ENCODE results near the gene STPG2. TPM values are rescaled to one million over a fixed set of nuclear protein-coding genes. Genes with fewer than 3 reads are reported as not detected.

The STPG2 gene
- total RNA-seq, 1 experiment from 2014 or later, result not detected

- Histone ChIP-seq H3K9me3 (ENCODE audit: control insufficient read depth, insufficient read depth, low read depth, low read length) (no peaks in the 10 kb centered on the region), H3K4me1 (ENCODE audit: control insufficient read depth, insufficient read depth, low read length) (no peaks in the 10 kb centered on the region), H3K4me3 (ENCODE audit: low read depth in 2 of 2, low read length in 2 of 2) (no peak overlapping the region), H3K36me3 (ENCODE audit: control insufficient read depth, insufficient read depth, low read length) (no peaks in the 10 kb centered on the region), H3K27me3 (ENCODE audit: control insufficient read depth, insufficient read depth, low read length) (no peaks in the 10 kb centered on the region), H3K27ac (ENCODE audit: low read length) (no peak overlapping the region)
- in situ Hi-C loops (cut with HindIII; ENCODE audit: low pct_unique_long_range_greater_than_20kb, low sequenced_read_pairs) (no loop called here), intact Hi-C loops (cut with micrococcal nuclease; ENCODE audit: unreplicated experiment) (no loop called here)
- TF ChIP-seq TCF7L2 (IDR thresholded peaks at IDR 0.05; ENCODE audit: low read depth, low read length) (no peak), POLR2AphosphoS5 (IDR thresholded peaks at IDR 0.05; ENCODE audit: low read depth, low read length) (no peak), CTCF (IDR thresholded peaks at IDR 0.05) (no peak), REST (IDR thresholded peaks at IDR 0.05; ENCODE audit: insufficient read depth in 1 of 2, low read depth in 2 of 2, low read length in 1 of 2) (no peak), SIN3A (IDR thresholded peaks at IDR 0.05; ENCODE audit: borderline replicate concordance, insufficient read depth, low read depth, low read length) (no peak)
- DNase-seq (ENCODE audit: low read depth, low spot score), result no peak
- ATAC-seq, result no peak
- no TSS peak for BruUV-seq (replicated peaks)
- ChIA-PET POLR2A (no interaction called here), CTCF (no interaction called here)
These were observed 152.9 kb downstream of the STPG2 start for GRCh38 chr4:97990409-97990808.

- intact Hi-C loops (cut with micrococcal nuclease; ENCODE audit: unreplicated experiment), result no loop called here
- in situ Hi-C loops (cut with HindIII; ENCODE audit: low pct_unique_long_range_greater_than_20kb, low sequenced_read_pairs), result no loop called here
- H3K36me3 ChIP-seq (ENCODE audit: control insufficient read depth, insufficient read depth, low read length), result no peaks in the 10 kb centered on the region
- DNase-seq (ENCODE audit: low read depth, low spot score), result no peak
- ChIA-PET CTCF (no interaction called here), POLR2A (no interaction called here)
- TF ChIP-seq REST (IDR thresholded peaks at IDR 0.05; ENCODE audit: insufficient read depth in 1 of 2, low read depth in 2 of 2, low read length in 1 of 2) (no peak), CTCF (IDR thresholded peaks at IDR 0.05) (peak; percentile 52; the same call in 1 of the 2 replicates)
- H3K27ac ChIP-seq (ENCODE audit: low read length), result no peak overlapping the region
- no peak for ATAC-seq
- H3K4me3 ChIP-seq (ENCODE audit: low read depth in 2 of 2, low read length in 2 of 2), result no peak overlapping the region
- H3K9me3 ChIP-seq (ENCODE audit: control insufficient read depth, insufficient read depth, low read depth, low read length), result no peaks in the 10 kb centered on the region
- no peaks in the 10 kb centered on the region for H3K4me1 ChIP-seq (ENCODE audit: control insufficient read depth, insufficient read depth, low read length)
- H3K27me3 ChIP-seq (ENCODE audit: control insufficient read depth, insufficient read depth, low read length), result no peaks in the 10 kb centered on the region
- no TSS peak for BruUV-seq (replicated peaks)
These were observed 156.1 kb downstream of the STPG2 start for GRCh38 chr4:97987019-97987648.

All from Panc1 (cell line).